ENCODE data around the gene SPACA1.

DNA sequence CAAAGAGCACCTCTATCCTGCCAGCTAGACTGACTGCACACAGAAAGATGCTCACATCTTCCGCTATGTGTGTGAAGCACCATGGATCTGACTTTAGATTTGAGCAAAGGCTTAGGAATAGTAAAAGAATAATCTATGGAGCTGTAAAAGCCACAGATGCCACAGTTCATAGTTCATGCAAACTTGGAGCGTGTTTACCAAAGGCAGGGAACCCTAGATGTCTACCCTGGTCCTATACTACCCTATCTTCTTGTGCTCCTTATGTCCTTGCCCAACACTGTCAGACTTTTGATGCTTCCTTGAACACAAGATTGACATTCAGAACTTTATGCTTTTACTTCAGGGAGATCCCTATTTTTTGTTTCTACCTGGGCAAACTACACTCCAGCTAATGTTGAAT is 39.2 kb downstream of the SPACA1 start:
- TF ChIP-seq POLR2A (IDR thresholded peaks at IDR 0.05; ENCODE audit: low read length) (no peak), GATA1 (IDR thresholded peaks at IDR 0.05; ENCODE audit: low read depth, low read length) (no peak)
